Measurements from ENCODE around the gene CD300LG. TPM values are rescaled to one million over a fixed set of nuclear protein-coding genes. Genes with fewer than 3 reads are reported as not detected.

Gene CD300LG
- total RNA-seq, 1 experiment from 2014 or later = not detected

GRCh38 chr17:43805117-43805516 lies 41.9 kb upstream of the CD300LG start:
- no peaks in the 10 kb centered on the region for H3K9me3 Mint-ChIP-seq (ENCODE audit: unreplicated experiment)
- no peak overlapping the region for H3K4me3 Mint-ChIP-seq (ENCODE audit: unreplicated experiment)
- H3K4me3 ChIP-seq (ENCODE audit: low read depth, low read length) = no peak overlapping the region
- H3K27me3 ChIP-seq (replicated peaks; ENCODE audit: control insufficient read depth, insufficient read depth, low read length) = no peaks in the 10 kb centered on the region
- no peaks in the 10 kb centered on the region for H3K9me3 ChIP-seq
- H3K36me3 ChIP-seq (ENCODE audit: control insufficient read depth, insufficient read depth, low read length) = no peaks in the 10 kb centered on the region
- H3K27me3 Mint-ChIP-seq (ENCODE audit: insufficient read depth, unreplicated experiment) = no peaks in the 10 kb centered on the region
- POLR2A ChIA-PET = no interaction called here
- CTCF ChIA-PET = no interaction called here
- peaks cover 34% of the 10 kb centered on the region for H3K4me1 Mint-ChIP-seq (ENCODE audit: low read depth, unreplicated experiment)
- TF ChIP-seq, protein P1, sequence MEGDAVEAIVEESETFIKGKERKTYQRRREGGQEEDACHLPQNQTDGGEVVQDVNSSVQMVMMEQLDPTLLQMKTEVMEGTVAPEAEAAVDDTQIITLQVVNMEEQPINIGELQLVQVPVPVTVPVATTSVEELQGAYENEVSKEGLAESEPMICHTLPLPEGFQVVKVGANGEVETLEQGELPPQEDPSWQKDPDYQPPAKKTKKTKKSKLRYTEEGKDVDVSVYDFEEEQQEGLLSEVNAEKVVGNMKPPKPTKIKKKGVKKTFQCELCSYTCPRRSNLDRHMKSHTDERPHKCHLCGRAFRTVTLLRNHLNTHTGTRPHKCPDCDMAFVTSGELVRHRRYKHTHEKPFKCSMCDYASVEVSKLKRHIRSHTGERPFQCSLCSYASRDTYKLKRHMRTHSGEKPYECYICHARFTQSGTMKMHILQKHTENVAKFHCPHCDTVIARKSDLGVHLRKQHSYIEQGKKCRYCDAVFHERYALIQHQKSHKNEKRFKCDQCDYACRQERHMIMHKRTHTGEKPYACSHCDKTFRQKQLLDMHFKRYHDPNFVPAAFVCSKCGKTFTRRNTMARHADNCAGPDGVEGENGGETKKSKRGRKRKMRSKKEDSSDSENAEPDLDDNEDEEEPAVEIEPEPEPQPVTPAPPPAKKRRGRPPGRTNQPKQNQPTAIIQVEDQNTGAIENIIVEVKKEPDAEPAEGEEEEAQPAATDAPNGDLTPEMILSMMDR (IDR thresholded peaks at IDR 0.05; ENCODE audit: insufficient read depth in 1 of 2, low read depth in 1 of 2, low read length in 1 of 2, severe bottlenecking in 1 of 2, unreplicated experiment in 1 of 2) = no peak
- H3K36me3 Mint-ChIP-seq (ENCODE audit: insufficient read depth, unreplicated experiment) = no peaks in the 10 kb centered on the region
- DNase-seq = no peak
- no TSS peak for BruUV-seq (replicated peaks)
- peaks cover 22% of the 10 kb centered on the region for H3K4me1 ChIP-seq
- no peak overlapping the region for H3K27ac Mint-ChIP-seq (ENCODE audit: unreplicated experiment)
- intact Hi-C loops (cut with micrococcal nuclease; ENCODE audit: unreplicated experiment) = no loop called here

DNA sequence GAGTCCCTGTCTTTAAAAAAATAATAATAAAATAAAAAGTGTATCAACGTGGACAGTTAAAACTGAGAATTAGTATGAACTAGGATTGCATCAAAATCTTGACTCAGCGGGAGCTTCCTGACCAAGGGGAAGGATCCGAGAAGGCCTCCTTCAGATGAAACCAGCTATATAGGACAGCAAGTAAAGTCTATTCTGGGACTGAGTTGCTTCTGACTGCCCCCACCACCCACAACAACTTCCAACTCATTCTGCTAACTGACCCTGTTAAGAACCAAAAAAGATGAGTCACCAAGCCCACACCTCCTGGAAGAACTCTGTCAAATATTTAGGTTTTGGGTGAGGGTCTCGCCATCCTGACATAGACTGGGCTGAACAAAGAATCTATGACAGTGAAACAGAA lies 38.9 kb upstream of the CD300LG start:
- Histone ChIP-seq H3K36me3 (ENCODE audit: control insufficient read depth, insufficient read depth, low read length) (no peaks in the 10 kb centered on the region), H3K27me3 (replicated peaks; ENCODE audit: control insufficient read depth, insufficient read depth, low read length) (no peaks in the 10 kb centered on the region), H3K4me3 (ENCODE audit: low read depth, low read length) (no peak overlapping the region), H3K9me3 (no peaks in the 10 kb centered on the region), H3K4me1 (no peaks in the 10 kb centered on the region; the same call in 1 of the 2 replicates)
- H3K4me1 Mint-ChIP-seq (ENCODE audit: low read depth, unreplicated experiment) = peaks cover 11% of the 10 kb centered on the region
- no peaks in the 10 kb centered on the region for H3K9me3 Mint-ChIP-seq (ENCODE audit: unreplicated experiment)
- no peaks in the 10 kb centered on the region for H3K27me3 Mint-ChIP-seq (ENCODE audit: insufficient read depth, unreplicated experiment)
- H3K36me3 Mint-ChIP-seq (ENCODE audit: insufficient read depth, unreplicated experiment) = no peaks in the 10 kb centered on the region
- ChIA-PET POLR2A (no interaction called here), CTCF (no interaction called here)
- intact Hi-C loops (cut with micrococcal nuclease; ENCODE audit: unreplicated experiment) = no loop called here
- TF ChIP-seq, protein P1 (IDR thresholded peaks at IDR 0.05; ENCODE audit: insufficient read depth in 1 of 2, low read depth in 1 of 2, low read length in 1 of 2, severe bottlenecking in 1 of 2, unreplicated experiment in 1 of 2) = no peak
- DNase-seq = no peak
- no peak overlapping the region for H3K27ac Mint-ChIP-seq (ENCODE audit: unreplicated experiment)
- no TSS peak for BruUV-seq (replicated peaks)
- no peak overlapping the region for H3K4me3 Mint-ChIP-seq (ENCODE audit: unreplicated experiment)

- Mint-ChIP-seq H3K27me3 (ENCODE audit: insufficient read depth, unreplicated experiment) (no peaks in the 10 kb centered on the region), H3K27ac (ENCODE audit: unreplicated experiment) (no peak overlapping the region), H3K4me3 (ENCODE audit: unreplicated experiment) (no peak overlapping the region), H3K36me3 (ENCODE audit: insufficient read depth, unreplicated experiment) (no peaks in the 10 kb centered on the region), H3K4me1 (ENCODE audit: low read depth, unreplicated experiment) (peaks cover under 1% of the 10 kb centered on the region), H3K9me3 (ENCODE audit: unreplicated experiment) (no peaks in the 10 kb centered on the region)
- no TSS peak for BruUV-seq (replicated peaks)
- TF ChIP-seq, protein P1 (IDR thresholded peaks at IDR 0.05; ENCODE audit: insufficient read depth in 1 of 2, low read depth in 1 of 2, low read length in 1 of 2, severe bottlenecking in 1 of 2, unreplicated experiment in 1 of 2) = no peak
- DNase-seq = no peak
- ChIA-PET POLR2A (interaction anchor here (0.7 kb wide), 1 partner anchor 31 kb away, joined by 10 read pairs; no protein-coding TSS in a partner anchor), CTCF (no interaction called here)
- Histone ChIP-seq H3K27me3 (replicated peaks; ENCODE audit: control insufficient read depth, insufficient read depth, low read length) (no peaks in the 10 kb centered on the region), H3K36me3 (ENCODE audit: control insufficient read depth, insufficient read depth, low read length) (no peaks in the 10 kb centered on the region), H3K4me1 (no peaks in the 10 kb centered on the region), H3K9me3 (no peaks in the 10 kb centered on the region), H3K4me3 (ENCODE audit: low read depth, low read length) (no peak overlapping the region)
- intact Hi-C loops (cut with micrococcal nuclease; ENCODE audit: unreplicated experiment) = no loop called here
Measured at GRCh38 chr17:43809121-43809520, 37.9 kb upstream of the CD300LG start.

Data from Caco-2 (cell line).